Stimulated activated naive CD4-positive, alpha-beta T cell treated with Interleukin-2 at 50 U/mL for 16 hours (primary cell): Measurements from ENCODE around the gene ZNF592.

ENCODE experiments used
- DNase-seq: peaks from one replicate; lab custom pipeline; 2025; lab: John Stamatoyannopoulos, UW

ZNF592 gene

DNA sequence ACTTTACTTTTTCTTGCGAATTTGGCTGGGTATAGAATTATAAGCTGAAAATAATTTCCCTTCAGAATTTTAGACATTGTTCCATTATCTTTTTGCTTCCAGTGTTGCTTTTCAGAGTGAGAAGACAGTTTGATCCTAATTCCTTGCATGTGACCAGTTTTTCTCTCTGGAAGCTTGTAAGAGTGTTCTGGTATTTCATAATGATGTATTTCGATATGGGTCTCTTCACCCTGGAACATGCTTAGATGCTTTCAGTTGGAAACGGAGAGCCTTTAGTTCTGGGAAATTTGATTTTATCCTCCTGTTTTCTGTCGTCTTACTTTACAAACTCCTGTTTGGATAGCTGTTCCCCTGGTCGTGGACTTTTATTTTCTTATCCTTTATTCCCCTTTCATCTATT is 82.6 kb downstream of the ZNF592 start:
- no peak for DNase-seq

DNA sequence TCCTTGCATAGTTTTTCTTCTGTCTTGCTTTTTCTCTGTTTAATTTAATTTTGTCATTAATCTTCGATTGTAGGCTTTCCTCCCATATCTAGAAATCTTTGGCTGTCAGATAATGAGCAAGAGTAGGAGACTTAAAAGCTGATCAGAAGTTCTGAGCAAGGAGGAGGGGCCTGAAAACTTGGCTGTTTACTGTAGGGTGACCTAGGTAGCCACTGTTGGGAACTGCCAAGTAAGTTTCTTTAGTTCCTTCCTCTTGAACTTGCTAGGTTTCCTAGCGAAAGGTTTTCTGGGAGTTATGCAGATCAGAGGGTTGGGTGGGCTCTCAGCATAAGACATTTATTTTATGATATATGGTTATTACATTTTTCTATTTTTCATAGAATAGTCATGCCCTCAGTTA is 83.2 kb downstream of the ZNF592 start:
- no peak for DNase-seq

DNA sequence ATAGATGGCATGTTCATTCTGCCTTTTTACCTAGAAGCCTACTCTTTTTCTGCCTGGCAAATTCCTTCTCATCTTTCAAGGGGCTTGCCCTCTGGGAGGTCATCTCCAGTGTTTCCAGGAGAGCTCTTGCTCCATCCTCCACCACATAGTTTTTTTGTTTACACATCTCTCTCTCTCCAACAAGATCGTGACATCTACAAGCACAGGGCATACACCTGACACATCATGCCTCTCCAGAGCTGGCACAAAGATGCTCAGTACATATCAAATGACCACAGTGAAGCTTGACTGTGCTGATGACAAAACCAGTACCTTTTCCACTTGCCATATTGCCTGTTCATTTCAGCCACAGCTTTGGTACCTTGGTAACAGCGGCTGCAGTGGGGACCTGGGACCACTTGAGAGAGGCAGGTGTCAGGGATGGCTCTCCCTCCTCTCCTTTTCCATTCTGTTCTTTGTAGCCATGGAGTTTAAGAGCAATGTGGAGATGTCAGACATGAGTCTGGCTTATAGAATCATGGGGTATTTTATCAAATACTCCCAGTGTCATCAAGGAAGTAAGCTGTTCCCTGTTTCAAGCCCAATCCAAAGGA is 84.2 kb downstream of the ZNF592 start:
- no peak for DNase-seq

DNA sequence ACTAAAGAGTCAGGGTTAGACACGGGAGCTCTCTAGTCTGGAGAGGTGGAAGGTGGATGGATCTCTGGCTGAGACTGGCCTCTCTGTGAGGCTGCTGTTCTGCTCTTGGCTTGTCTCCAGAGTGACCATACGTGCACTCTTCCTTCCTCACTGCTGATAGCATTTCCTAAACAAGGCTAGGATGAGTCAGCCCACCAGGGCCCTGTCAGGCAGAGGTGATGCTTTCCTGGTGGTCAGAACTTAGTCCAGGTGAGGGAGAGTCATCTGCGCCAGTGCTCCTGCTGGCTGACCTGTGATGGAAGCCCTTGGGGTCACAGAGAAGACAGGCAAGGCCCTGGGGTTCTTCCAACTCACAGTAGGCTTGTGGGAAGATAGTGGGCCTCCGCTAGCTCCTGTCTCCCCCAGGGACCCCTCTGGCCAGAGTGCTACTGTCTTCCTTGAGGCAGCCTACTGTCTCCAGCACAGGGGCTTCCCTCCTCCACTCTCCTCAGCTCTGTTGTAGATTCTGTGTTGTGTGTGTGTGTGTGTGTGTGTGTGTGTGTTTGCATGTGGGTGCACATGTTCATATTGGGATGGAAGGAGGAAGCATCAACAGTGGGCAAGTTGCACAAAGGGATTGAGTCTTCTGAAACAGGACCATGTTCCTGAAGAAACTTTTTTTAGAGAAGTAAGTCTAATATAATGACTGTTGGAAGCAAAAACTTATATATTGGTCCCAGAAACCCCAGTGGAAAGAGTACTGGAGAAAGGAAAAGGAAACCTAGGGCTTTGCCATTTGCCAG is 85.2 kb downstream of the ZNF592 start:
- no peak for DNase-seq

DNA sequence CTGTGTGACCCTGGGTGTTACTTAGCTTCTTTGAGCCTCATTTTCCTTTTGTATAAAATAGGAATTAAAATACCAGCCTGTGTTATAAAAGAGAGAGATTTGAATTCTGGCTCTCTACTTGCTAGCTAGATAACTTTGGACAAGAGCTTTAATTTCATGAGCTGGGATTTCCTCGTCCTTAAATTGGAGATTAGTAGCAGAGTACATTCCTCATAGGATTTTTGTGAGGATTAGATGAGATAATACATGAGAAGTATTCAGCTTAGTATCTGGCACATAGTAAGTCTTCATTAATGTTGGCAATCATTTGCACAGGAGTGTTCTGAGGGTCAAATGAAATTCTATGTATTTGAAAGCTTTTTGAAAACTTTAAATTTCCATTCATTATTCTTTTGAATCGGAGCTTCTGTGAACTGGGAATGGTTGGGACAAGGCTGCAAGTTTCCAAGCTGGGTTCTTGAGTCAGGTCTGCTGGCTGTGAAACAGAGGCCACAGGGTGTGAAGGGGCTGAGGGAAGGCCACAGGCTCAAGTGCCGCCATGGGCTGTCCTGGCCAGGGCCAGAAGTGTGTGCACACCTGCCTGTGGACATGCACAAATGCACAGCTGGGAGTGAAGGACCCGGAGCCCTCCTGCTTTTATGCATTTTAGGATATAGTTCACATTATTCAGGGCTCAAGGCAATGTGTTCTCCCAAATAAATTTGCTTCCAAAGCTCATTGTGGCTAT is 86.0 kb downstream of the ZNF592 start:
- DNase-seq: no peak

DNA sequence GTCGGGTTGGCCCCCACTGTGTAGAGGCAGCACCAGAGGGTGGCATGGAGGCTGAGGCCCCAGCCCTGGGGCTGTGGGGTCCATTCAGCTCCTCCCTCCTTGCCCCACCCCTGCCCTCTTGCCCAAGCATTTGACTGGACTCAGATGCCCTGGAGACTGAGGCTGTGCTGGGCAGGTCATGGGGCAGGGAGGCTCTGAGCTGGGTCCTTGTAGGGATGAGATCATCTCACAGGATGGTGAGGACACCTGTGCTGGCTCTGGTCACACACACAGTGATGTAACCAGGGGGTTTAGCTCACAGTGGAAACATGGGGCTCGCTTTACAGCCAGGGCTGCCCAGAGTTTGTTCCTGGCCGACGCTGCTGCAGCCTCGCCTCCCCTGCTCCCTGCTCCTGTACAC is 86.6 kb downstream of the ZNF592 start:
- no peak for DNase-seq

DNA sequence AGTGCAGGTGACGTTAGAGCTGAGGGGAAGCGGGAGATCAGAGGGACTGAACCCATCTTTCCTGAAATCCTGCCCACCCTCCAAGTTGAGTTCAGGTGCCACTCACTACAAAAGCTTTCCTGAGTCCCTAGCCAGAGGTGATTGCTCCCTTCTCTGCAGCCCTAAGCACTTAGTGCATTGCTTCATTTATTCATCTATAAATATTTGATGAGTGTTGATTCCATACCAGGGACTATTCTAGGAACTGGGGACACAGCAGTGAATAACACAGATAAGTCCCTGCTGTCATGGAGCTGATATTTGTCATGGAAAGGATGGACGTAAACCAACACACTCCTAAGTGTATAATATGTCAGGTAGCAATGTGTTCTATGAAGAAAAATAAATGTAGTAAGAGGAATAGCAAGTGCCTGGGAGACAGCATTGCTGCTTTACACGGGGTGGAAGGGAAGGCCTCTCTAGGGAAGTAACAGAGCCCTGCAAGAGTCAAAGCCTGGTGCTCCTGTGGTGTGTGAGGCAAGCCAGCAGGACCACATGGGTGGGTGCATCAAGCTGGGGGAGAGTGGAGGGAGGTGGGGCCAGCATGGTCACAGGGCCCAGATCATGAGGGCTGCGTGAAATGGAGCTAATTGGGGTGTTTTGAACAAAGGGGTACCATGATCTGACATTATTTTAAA is 87.4 kb downstream of the ZNF592 start:
- DNase-seq: no peak

DNA sequence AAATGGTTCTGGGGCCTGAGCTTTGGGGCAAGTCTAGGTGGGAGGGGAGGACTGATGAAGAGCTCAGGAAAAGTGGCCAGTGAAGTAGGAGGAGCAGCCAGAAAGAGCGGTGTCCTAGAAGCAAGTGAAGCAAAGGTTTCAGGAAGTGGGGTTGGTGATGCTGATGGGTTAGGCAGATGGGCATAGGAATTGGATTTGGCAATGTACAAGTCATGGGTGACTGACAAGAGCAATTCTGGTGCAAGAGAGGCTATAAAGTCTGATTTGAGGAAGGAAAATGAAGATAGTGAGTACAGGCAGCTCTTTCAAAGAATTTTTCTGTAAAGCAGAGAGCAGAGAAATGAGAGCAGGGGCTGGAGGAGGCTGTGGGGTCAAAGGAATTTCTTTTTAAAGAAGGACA is 88.5 kb downstream of the ZNF592 start:
- DNase-seq: no peak

DNA sequence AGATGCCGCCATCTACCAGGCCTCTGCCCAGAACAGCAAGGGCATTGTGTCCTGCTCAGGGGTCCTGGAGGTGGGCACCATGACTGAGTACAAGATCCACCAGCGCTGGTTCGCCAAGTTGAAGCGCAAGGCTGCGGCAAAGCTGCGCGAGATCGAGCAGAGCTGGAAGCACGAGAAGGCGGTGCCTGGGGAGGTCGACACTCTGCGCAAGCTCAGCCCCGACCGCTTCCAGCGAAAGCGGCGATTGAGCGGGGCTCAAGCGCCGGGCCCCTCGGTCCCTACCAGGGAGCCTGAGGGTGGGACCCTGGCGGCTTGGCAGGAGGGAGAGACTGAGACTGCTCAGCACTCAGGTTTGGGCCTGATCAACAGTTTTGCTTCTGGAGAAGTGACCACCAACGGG is 91.3 kb downstream of the ZNF592 start:
- no peak for DNase-seq

DNA sequence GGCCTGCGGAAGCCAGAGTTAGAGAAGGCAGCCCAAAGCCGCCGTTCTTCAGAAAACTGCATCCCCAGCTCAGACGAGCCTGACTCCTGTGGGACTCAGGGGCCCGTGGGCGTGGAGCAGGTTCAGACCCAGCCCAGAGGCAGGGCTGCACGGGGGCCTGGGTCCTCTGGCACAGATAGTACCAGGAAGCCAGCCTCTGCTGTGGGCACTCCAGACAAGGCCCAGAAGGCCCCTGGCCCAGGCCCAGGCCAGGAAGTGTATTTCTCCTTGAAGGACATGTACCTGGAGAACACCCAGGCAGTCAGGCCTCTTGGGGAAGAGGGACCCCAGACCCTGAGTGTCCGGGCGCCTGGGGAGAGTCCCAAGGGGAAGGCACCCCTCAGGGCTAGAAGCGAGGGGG is 91.9 kb downstream of the ZNF592 start:
- no peak for DNase-seq

DNA sequence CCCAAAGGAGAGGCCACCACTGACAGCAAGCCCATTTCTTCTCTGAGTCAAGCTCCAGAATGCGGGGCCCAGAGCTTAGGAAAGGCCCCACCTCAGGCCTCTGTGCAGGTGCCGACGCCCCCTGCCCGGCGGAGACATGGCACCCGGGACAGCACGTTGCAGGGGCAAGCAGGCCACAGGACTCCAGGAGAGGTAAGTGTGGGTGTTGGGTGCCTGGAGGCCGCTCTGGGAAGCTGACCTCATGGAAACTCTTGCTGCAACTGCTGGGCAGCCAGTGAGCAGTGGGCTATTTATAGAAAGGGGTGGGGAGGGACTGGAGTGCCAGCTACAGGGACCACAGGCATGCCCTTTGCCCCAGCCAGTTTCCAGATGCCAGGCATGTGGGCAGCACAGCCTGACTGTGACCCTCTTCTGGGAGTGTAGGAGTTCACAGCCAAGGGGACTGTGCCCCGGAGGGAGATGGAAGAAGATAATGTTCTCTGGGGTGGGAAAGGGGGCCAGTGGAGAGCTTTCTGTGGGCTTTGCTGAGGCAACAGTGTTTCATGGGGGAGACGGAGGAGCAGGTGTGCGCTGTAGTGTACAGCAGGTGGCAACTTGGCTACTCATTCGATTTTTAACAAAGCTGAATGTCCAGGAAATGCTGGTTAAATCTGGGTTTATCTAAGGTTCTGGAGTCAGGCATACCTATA is 92.5 kb downstream of the ZNF592 start:
- DNase-seq: no peak

DNA sequence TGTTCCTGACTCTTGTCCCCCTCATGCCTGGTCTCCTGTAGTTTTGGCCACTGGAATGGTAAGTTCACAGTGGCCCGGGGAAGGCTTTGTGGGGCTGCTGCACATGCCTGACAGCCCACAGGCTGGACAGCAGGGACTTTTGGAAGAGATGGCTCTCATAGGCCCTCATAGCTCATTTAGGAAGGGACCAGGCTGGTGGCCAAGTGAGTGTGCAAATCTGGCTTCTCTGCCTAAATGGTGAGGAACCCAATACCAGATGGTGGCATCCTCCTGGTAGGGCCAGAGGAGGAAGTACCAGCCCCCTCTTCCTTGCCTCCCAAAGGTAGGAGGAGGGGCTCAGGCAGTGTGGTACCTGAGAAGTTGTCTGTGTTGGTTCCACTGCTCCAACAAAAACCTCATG is 94.4 kb downstream of the ZNF592 start:
- no peak for DNase-seq

DNA sequence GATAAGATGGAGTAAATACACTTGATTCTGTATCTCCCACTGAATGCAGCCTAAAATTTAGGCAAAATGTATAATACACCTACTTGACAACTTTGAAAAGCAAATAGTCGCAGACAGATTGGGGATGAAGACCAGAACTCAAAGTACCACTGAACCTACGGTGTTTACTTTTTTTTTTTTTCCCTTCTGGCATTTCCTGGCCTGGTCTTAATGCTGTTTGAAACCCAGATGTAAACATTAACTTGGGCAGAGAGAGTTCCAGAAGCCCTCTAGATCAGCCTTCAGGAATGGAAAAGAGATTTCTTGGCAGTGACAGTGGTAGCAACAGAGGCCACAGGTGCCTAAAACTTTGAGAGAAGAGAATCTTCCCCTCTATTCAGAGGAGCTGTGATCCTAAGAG is 96.6 kb downstream of the ZNF592 start:
- DNase-seq: no peak

DNA sequence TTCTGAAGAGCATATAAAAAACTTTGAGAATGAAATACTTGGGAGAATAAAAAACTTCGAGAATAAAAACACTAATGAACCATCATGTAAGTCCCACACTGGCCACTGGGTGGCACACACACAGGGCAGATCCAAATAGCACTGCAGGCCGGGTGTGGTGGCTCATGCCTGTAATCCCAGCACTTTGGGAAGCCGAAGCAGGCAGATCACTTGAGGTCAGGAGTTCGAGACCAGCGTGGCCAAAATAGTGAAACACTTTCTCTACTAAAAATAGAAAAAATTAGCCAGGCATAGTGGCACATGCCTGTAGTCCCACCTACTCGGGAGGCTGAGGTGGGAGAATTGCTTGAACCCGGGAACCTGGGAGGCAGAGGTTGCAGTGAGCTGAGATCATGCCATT is 97.2 kb downstream of the ZNF592 start:
- peak; percentile 13 for DNase-seq

DNA sequence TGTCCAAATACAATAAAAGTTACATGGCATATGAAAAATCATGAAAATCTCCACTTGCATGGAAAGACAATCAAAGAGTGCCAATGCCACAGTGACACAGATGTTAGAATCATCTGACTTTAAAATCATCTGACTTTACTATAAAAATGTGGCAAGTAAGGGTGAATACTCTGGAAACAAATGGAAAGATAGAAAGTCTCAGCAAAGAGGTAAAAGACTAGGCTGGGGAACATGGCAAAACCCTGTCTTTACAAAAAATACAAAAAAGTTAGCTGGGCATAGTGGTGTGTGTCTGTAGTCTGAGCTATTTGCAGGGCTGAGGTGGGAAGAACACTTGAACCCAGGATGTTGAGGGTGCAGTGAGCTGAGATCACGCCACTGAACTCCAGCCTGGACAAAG is 97.9 kb downstream of the ZNF592 start:
- no peak for DNase-seq

DNA sequence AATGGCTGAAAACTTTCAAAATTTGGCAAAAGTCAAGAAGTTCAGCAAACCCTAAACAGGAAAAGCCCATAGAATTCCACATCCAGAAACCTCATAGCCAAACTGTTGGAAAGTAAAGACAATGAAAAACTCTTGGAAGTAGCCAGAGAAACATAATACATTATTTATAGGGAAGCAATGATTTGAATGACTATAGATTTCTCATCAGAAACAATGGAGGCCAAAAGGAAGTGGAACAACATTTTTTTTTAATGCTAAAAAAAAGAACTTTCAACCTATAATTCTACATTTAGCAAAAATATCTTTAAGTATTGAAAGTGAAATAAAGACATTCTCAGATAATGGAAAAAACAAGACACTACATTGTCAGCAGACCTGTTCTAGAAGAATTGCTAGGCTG is 99.0 kb downstream of the ZNF592 start:
- no peak for DNase-seq

DNA sequence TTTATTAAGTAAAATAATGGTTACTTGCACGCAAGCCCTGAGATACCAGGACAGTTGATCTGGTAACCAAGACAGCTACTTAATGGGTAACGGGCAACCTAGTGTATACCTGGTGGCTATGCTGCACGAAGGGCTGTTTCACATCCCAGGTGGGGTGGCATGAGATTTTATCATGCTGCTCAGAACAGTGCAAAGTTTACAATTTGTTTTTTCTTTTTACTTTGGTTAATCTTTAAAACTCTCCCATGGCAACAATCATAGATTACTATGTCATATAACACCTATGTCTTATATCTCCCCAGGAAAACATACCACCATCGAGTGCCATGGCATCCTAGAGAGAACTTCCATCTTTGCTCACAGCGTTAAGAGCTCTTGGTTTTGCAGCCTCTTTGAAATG is 103.8 kb downstream of the ZNF592 start:
- DNase-seq: no peak

DNA sequence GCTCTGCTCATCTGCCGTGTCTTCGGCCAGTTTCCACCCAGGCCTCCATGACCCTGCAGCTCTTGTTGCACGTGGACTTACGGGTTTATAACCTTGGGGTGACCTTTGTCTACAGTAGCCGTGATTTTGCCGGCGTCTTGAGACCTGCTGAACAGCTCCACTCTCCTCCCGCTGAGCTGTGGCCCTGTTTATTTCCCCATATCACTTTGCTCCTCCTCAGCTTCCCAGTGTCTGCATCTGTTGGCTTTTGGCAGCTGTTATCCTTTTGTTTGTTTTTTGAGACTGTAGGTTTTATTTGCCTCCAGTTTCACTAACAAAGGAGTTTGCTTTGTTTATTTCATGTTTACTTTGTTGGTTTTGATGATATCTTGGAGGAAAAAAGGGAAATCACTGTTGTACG is 106.7 kb downstream of the ZNF592 start:
- no peak for DNase-seq

DNA sequence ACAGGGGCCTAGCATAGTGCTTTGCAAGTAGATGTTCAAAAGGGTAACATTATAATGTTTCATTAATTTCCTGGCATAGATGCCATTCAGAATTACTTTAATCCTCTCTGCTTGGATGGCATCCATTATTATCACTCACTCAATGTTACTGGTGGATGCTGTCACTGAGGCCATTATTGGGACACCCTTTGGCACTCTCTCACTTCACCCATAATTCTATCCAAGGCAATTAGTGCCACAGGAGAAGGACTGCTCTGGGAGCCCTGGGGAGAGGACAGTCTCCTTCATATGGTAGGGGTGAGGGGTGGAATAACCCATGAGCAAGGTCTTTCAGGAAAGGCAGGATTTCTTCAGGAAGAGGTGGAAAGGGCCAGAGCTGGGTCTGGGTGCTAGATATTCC is 107.4 kb downstream of the ZNF592 start:
- no peak for DNase-seq
